GM19324 (cell line): Measurements from ENCODE around the gene PABPN1L.

ENCODE experiments used
- ATAC-seq: cut with Tn5 transposase; IDR thresholded peaks from one replicate; pipeline ENCODE4 v1.9.1; 2021; ENCODE audit warnings: mild to moderate bottlenecking, moderate library complexity; ENCODE audit not compliant: unreplicated experiment, low FRiP score

The PABPN1L gene

DNA sequence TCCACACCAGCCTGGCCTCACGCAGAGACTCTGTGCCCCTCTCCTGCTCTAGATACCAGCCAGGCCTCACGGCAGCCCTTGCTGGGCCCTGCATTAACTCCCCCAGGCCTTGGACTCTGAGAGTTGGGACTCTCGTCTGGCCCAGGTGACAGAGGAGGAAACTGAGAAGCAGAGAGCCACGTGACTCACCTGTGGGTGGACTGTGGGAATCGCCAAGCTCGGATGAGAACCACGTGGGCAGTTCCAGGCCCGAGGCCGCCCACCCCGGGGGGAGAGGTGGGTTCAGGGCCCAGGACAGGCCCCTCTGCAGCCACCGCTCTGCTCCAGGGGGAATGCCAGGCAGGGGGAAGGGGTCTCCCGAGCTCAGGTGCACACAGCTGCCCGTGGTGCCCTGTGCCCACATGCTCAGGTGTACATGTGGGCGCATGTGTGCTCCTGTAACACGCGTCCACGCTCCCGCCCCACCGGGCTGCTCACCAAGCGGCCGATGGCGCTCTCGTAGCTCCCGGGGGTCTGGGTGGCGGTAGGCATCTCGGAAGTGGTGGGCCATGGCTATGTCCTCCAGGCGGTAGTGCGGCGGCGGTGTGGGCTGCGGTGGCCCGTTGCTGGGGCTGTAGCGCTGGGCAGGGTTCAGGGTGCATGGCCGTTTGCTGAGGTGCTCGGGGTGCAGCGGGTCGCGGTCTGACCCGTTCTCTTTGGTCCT is 18.3 kb upstream of the PABPN1L start:
- ATAC-seq, result no peak

DNA sequence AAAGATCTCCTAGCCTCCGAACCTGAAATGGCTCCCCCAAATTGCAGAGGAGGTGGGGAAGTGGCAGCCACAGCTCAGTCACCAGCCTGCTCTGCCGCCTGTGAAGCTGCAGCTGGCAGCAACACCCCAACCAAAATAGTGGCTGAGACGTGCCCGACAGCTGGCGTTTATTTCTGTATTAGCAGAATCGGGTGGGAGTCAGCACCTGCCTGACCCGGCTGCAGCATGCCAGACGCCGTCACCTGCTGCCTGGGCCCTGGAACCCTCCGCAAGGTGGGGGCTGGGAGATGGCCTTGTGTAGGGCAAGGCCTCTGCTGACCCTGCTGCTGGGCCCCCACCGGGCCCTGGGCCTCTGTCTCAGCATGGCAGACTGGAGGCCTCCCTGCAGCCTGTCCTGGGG is 17.5 kb upstream of the PABPN1L start:
- ATAC-seq, result no peak

DNA sequence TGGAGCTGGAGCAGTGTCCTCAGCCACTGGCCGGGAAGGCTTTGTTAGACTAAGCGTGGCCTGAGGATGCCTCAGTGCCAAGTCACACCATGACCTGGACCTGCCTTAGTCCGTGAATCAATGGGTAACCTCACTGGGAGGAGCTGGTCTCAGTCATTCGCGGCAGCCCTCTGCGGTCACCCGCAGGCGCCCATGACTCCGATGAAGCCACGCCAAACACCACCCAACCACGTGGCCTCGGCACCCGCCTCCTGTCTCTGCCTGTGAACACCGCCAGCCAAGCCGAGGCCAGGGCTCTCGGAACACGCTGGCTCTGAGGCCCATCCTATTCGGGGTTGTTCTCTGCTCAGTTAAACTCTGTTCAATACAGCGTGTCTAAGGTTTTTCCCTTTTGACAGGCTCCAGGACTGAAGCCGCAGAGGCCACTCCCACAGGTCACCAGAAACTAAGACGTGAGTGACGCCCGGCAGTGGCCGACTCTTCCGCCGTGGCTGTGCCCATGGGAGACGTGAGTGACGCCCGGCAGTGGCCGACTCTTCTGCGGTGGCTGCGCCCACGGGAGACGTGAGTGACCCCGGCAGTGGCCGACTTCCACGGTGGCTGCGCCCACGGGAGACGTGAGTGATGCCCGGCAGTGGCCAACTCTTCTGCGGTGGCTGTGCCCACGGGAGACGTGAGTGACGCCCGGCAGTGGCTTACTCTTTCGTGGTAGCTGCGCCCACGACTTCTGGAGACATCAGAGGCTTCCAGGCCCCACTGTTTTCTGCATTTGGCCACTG is 16.8 kb upstream of the PABPN1L start:
- ATAC-seq, result no peak

DNA sequence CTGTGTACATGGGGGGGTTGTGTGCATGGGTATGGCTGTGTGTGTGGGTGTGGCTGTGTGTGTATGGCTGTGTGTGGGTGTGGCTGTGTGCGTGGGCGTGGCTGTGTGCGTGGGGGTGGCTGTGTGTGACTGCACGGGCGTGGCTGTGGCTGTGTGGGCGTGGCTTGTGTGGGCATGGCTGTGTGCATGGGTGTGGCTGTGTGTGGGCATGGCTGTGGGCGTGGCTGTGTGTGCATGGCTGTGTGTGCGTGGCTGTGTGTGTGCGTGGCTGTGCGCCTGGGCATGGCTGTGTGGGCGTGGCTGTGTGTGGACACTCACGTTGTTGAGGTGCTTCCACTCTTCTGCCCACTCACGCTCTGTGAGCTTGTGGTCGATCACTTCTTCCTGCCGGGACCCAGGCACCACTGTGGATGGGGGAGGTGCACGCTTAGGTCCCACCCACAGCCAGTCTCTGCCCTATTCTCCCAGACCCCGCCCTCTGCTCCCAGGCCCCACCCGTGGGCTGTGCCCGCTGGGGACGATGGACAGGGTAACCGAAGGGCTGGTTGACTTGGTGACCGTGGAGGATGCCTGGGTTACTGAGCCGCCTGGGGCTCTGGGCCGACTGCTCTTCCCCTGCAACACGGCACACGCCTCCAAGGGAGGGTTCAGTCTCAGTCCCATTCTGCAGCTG is 16.0 kb upstream of the PABPN1L start:
- no peak for ATAC-seq

DNA sequence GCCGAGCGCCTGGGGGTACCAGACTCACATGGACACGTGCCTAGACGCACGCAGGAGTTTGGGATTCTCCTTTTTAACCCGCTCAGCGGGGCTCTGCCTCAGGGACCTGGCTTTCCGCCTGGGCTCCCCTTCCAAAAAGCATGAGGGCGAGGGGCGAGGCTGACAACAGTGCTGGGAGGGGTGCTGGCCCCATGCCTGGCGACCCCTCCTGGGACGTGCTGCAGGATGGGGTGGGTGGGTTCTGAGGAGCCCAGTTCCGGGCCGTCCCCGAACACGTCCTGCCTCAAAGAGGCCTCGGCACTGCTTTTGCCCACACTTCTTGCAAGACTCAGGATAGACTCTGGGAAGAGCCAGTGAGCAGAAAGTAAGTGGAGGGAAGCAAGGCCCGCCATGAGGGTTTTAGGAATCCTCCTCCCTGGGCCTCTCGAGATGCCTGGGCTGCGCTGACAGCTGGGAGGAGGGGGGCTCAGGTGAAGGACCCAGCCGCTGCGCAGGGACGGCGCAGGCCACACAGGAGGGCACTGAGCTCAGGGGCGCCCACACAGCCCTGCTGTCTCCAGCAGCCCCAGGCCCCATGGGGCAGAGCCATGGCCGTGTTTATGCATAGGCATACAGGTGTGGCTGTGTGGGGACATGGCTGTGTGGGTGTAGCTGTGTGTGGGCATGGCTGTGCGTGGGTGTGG is 15.4 kb upstream of the PABPN1L start:
- ATAC-seq, result no peak

DNA sequence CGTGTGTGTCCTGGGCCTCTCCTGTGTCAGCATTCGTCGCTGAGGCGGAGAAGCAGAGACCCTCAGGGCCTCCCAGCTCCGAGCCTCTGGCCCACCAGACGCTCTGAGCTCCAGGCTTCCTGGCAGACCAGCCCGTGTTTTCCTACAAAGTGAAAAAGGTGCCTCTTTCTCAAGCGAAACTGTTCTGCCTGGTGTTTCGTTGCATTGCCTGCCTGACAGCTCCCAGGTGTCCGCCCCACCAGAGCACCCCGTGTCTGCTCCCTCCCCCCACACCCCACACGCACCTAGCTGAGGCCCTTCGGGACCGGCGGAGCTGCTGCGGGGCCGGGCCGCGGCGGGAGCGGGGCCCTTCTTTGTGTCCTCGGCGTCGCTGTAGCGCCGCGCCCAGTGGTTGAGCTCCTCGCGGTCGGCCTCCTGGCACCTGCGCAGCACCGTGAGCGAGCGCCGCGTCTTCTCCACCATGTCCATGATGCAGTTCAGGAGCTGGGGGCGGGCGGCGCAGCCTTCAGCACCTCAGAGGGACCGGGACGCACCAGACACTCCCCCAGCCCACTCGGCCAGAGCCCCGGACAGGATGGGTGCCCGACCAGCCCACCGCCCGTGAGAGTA is 14.7 kb upstream of the PABPN1L start:
- ATAC-seq, result no peak

DNA sequence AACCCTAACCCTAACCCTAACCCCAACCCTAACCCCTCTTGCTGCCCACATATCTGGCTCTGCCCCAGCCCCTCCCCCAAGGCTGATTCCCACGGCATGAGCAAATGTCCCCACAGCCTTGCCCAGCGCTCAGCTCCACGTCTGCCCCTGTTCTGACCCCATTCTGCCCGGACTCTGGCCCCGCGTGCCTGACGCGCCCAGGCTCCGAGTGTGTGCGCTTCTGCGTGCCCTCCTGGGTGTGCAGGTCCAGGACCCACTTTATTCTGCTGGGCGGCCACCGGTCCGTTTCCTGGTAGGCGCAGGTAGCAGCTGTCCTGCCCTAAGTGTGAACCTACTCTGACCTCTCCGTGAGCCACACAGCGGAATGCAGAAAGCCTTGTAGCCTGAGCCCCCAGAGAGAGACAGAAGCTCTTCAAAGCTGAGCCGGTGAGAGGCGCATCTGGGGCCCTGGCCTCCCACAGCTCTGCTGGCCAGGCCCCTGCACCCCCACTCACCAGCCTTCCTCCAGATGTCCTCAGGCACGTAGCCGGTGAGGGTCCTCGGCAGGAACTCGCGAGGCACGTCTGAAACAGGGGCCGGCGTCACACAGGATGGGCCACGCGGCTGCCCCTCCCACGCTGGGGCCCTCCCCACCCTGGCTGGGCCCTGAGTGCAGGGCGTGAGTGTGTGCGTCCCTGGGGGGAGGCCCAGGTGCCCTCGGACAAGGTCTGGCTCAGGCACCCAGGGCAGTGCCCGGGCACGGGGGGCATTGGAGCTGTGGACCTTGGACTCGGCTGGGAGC is 14.0 kb upstream of the PABPN1L start:
- ATAC-seq, result no peak

DNA sequence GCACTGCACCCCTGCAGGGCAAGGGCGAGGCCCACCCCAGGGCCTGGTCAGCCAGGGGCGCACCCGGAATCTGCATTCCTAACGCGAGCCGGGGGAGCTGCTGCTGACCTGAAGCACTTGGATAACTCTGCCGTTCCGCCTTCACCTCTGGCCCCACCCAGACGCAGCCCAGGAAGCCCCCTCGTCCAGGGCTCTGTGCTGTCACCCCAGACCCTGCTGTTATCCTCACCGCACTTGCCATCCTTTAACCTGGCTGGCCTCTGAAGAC is 13.3 kb upstream of the PABPN1L start:
- ATAC-seq, result no peak

DNA sequence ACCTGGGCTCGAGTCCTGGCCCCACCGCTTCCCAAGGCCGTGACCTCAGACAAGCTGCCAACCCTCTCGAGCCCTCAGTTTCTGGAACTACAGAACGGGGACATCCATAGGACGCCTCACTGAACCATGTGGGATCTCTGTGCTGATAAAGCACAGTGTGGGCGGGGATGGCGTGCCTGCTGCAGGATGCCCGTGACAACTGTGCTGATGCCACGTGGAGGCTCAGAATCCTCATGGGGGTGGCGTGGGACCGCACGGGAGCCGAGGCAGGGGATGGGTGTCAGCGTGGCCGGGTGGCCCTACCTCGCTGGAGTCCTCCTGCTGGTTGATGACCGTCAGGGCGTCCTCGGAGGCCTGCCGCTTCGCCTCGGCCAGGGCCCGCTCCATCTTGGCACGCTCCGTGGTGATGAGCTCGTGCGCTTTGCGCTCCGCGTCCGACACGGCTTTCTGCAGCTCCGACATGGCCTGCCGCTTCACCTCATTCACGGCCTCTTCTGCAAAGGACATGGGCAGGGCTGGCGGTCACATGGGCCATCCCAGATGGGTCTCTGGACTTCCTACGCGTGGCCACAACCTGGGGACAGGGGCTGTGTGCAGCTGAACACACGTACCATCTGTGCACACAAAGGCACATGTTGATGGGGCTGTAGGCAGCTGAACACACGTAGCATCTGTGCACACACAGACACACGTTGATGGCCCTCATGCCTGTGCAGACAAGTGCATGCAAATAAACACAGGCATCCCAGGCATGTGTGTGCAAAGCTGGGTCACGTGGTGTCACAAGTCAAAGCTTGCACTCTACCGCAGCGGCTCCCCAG is 12.7 kb upstream of the PABPN1L start:
- no peak for ATAC-seq

DNA sequence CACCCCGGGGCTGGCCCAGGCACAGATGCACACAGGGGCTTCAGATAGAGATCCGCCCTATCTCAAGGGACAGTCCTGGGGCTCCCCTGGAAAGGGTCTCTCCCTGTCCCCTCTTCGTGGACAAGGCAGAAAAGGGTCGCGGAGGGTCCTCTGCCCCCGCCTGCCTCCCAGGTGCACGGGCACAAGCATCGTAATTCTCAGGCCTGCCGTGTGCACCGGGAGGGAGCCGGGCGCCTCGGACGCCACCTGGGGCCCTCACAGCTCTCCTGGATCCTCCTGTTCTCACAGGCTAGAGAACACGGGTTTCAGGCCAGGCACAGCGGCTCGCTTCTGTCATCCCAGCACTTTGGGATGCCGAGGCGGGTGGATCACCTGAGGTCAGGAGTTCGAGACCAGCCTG is 11.9 kb upstream of the PABPN1L start:
- no peak for ATAC-seq

DNA sequence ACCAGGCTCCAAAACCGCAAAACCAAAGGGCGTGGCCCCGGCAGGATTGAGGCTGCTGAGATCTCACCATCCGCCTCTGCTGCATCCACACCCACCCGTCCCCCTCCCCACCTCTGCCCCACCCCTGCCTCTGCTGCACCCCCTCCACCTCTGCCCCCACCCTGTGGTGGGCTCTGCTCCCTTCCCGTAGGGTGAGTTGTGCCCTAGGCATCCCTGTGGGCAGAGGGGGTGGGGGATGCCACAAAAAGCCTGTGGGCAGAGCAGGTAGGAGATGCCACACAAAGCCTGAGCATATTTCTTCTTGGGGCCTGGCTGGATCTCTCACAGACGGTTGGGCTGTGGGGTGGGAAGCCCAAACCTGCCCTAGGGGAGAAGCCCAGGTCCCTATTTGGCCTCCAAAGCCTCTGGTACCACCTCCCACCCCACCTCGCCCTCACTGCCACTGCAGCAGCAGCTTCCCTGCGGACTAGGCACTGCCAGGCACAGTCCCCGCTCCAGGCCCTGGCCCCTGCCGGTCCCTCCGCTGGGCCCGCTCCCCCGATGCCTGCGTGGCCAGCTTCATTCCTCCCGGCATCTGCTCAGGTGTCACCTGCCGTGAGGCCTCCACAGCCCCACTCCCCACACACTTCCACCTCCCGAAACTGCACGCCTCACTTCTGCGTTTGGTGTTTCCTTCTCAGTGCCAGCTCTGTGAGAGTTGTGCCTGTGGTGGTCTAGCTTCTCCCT is 11.3 kb upstream of the PABPN1L start:
- no peak for ATAC-seq

DNA sequence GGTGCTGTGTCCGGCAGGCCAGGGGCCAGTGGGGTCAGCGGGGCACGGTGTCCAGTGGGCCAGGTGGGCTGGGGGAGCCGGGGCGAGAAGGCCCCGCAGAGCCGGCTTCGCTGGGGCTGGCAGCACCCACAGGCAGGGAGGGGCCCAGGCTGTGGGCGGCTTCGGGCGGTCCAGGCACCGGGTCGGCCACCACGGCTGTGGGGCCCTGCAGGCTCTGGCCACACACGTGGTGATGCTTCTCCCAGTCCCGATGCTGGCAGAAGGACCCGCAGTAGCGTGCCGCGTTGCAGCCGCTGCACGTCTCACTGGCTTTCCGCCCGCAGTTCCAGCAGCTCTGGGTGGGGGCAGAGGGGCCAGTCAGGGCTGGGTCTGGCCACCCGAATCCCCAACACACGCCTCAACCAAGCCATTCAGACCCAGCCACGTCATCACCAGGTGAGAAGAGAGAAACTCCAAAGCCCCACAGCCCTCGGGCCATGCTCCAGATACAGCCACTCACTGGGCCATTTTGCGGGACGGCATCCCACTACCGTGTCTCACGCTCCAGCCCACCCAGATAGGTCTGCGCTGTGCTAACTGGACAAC is 10.6 kb upstream of the PABPN1L start:
- ATAC-seq, result no peak

DNA sequence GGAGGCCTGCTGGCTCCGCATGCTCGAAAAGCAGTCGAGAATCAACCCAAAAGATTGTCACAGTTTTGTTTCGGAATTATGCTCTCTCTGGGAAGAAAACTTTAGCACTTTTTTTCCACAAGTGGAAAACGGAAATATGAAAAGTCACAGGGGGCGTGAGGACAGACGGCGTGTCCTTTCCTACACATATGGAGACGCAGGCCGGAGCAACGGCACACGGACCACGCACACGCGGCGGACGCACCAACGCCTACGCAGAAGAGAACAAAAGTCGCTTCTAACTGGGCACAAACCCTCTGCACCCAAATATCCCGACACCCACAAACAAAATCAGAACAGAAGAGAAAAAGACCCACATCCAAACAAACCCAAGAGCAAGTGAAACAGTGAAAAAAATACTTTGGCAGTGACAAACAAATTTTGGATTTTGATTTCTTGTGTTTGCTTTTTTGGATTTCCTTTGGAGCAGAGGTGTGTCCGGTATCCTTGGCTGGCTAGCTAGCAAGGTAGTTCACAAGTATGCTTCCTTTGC is 9.3 kb upstream of the PABPN1L start:
- ATAC-seq, result no peak

DNA sequence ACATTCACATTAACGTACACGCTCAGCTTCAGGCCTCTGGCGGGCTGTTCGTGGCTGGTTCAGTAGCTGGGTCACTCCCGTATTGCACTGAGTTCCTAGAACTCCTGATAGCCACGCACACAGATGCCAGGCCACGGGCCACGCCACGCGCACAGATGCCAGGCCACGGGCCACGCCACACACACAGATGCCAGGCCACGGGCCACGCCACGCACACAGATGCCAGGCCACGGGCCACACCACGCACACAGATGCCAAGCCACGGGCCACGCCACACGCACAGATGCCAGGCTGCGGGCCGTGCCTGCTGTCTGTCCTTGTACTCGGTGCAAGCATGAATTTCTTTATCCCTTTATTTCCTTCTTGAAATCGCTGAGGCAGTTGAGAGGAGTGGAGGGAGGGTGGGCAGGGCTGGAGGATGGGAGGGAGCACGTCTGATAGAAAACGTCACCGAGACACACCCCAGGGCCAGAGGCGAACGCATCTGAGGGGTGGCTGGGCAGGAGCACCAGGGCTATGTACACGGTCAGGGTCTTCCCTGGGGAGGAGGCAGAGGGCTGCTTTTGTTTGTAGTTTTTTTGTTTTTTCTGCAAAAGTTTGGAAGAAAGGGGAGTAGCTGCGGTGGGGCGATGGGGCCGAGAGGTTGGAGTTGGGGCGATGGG is 8.6 kb upstream of the PABPN1L start:
- ATAC-seq, result no peak

DNA sequence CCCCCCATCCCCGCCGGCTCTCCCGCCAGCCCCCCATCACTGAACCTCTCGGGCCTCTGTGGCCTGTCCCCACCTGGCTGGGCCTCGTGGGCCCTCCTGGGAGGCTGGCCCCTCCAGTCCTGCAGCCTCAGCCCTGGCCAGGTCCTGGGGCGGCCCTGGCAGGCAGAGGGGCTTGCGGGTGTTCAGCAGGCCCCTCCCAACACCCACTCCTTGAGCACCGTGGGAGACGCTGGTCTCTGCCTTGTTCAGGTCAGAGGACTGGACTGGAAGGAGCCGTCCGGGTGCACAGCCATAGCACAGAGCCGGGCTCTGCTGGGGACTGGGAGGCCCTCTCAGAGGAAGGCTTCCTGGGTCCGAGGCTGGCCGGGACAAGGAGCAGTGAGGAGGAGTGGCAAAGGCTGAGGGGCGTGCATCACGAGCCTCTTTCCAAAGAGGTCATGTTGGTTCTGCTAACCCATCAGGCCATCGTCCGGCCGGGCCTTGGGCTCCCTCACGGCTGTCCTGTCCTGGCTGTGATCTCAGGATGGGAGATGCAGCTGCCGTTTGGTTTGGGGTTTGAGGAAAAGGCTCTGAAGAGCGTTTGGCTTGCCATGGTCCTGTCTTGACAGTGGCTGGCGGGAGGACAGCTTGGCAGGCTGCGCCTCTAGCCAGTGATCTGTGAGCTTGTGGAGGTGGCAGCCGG is 6.3 kb upstream of the PABPN1L start:
- ATAC-seq, result no peak

DNA sequence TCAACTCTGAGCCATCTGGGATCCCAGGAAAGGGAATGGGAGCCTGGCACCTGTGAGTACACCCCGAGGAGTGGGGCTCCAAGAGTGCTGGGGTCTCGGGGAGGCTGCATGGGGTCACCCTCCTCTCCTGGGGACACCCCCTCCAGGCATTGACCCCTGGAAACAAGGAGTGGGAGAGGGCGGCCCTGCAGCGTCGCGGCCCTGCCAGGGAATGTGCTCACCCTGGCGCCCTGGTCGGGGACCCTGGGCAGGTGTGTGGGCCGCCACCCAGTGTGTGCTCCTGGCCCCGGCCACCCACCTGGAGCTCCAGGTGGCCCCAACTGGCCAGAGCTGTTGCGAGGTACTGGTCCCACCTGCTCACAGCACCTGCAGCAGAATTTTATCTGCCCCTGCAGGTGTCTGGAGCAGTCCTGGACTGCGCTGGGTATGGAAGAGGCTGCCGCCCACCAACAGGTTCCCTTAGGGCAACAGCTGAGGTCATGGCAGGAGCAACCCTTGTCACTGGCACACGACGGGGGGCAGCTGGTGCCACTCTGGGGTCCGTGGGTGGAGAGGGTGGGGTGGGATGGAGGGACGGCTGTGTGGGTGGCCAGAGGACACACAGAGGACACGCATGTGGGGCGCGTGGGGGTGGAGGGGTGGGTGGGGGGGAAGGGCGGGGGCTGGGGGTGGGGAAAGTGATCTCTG is 5.4 kb upstream of the PABPN1L start:
- no peak for ATAC-seq

DNA sequence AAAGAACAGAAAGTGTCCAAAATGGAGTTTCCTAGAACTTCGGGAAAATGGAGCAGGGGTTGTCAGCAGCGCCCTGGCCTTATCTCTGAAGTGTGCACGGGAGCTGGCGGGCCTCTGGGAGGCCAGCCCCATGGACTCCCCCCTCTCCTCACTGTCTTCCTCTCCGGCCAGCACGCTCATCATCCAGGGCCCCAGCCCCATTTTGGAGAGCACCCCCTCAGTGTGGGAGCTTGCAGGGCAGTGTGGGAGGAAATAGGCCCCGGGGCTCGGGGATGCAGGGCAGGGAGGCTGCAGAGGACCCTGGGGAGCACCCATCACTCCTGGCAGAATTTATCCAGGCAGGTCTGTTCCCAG is 4.9 kb upstream of the PABPN1L start:
- ATAC-seq, result no peak
